Ovary (tissue), 3 donors: ENCODE measurements around the gene FRZB.

ENCODE experiments used
- EP300 ChIP-seq: sonication (generic); formaldehyde crosslinking; IDR thresholded peaks from one replicate; pipeline ENCODE4 v1.6.1; 2017; ENCODE audit warnings: antibody characterized with exemption
- TF ChIP-seq, protein P1 (sequence below), 3 donors: fragments of 450-650 bp in 2 of 3; fragments of 200-600 bp in 1 of 3; IDR thresholded peaks; one replicate each; pipeline versions ENCODE4 v1.5.1 to v1.8.0; 2016 to 2022; ENCODE audit warnings: antibody characterized with exemption in 3 of 3, mild to moderate bottlenecking in 1 of 3
- donor health status: DM: no; HTN: no; CAD: no.

DNA sequence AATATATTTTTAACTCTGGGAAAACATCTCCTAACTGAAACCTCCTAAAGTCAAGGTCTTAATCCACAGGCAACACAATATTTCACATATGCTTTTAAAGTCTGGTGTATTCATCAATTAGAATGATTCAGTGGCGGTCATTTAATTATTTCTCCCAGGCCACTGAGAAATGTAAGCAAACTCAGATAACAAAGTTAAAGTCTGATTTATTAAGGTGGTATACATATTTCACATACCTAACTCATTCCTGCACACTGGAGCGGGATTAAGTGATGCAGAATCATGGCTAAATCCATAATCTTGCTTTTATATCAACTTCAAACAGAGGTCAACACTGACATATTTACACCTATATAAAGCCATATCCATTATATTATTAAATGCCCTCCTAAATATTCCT lies 43.7 kb downstream of the FRZB start:
- no peak for TF ChIP-seq EP300
- TF ChIP-seq, protein P1, sequence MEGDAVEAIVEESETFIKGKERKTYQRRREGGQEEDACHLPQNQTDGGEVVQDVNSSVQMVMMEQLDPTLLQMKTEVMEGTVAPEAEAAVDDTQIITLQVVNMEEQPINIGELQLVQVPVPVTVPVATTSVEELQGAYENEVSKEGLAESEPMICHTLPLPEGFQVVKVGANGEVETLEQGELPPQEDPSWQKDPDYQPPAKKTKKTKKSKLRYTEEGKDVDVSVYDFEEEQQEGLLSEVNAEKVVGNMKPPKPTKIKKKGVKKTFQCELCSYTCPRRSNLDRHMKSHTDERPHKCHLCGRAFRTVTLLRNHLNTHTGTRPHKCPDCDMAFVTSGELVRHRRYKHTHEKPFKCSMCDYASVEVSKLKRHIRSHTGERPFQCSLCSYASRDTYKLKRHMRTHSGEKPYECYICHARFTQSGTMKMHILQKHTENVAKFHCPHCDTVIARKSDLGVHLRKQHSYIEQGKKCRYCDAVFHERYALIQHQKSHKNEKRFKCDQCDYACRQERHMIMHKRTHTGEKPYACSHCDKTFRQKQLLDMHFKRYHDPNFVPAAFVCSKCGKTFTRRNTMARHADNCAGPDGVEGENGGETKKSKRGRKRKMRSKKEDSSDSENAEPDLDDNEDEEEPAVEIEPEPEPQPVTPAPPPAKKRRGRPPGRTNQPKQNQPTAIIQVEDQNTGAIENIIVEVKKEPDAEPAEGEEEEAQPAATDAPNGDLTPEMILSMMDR (IDR thresholded peaks at IDR 0.05), result no peak
